GM12878 (cell line): ENCODE results near the gene EEFSEC. TPM values are rescaled to one million over a fixed set of nuclear protein-coding genes. Genes with fewer than 3 reads are reported as not detected.
A peak's percentile ranks its signal among the peaks of the same experiment; 100 is the strongest.

ENCODE experiments used
- BHLHE40 ChIP-seq, 2 experiments: fragments of 450-650 bp in 1 of 2; IDR thresholded peaks; 2 replicates each; pipeline ENCODE4 v1.6.1; 2011 to 2017; ENCODE audit warnings: low read depth in 2 of 2, borderline replicate concordance in 1 of 2, improper control_type of control experiment in 1 of 2, low read length in 1 of 2, mild to moderate bottlenecking in 1 of 2
- EGR1 ChIP-seq, 2 experiments: IDR thresholded peaks; 1 replicate in 1 of 2; 2 replicates in 1 of 2; pipeline ENCODE4 v1.6.1; 2011 to 2012; ENCODE audit warnings: low read depth in 2 of 2, low read length in 2 of 2, borderline replicate concordance in 1 of 2, mild to moderate bottlenecking in 1 of 2, moderate library complexity in 1 of 2
- EP300 ChIP-seq, 2 experiments: fragments of 150-350 bp in 1 of 2; IDR thresholded peaks; 2 replicates each; pipeline ENCODE4 v1.6.1; 2011 to 2012; ENCODE audit warnings: low read depth in 2 of 2, low read length in 2 of 2, borderline replicate concordance in 1 of 2, improper control_type of control experiment in 1 of 2, inconsistent platforms in 1 of 2; ENCODE audit not compliant: control insufficient read depth in 1 of 2
- EZH2 ChIP-seq: IDR thresholded peaks from 2 replicates; pipeline ENCODE4 v1.6.1; 2012; ENCODE audit warnings: low read depth, mild to moderate bottlenecking, control low read depth, inconsistent platforms, low read length, borderline replicate concordance; ENCODE audit not compliant: control insufficient read depth
- IRF4 ChIP-seq: IDR thresholded peaks from 2 replicates; pipeline ENCODE4 v1.6.1; 2011; ENCODE audit warnings: low read depth, low read length
- MTA2 ChIP-seq: fragments of 450-650 bp; IDR thresholded peaks from 2 replicates; pipeline ENCODE4 v1.6.1; 2016; ENCODE audit warnings: low read depth, mild to moderate bottlenecking, moderate library complexity
- NFYA ChIP-seq: IDR thresholded peaks from 2 replicates; pipeline ENCODE4 v1.6.1; 2011; ENCODE audit warnings: low read depth, mild to moderate bottlenecking, low read length, improper control_type of control experiment, borderline replicate concordance
- NFYB ChIP-seq: IDR thresholded peaks from 2 replicates; pipeline ENCODE4 v1.6.1; 2011; ENCODE audit warnings: low read depth, mild to moderate bottlenecking, low read length, improper control_type of control experiment, moderate library complexity; ENCODE audit not compliant: insufficient read depth
- PAX5 ChIP-seq: IDR thresholded peaks from 2 replicates; pipeline ENCODE4 v1.6.1; 2011; ENCODE audit warnings: low read depth, low read length, borderline replicate concordance
- POLR2AphosphoS2 ChIP-seq: IDR thresholded peaks from 2 replicates; pipeline ENCODE4 v1.6.1; 2011; ENCODE audit warnings: low read depth, mild to moderate bottlenecking, low read length, improper control_type of control experiment, moderate library complexity
- POLR2AphosphoS5 ChIP-seq: IDR thresholded peaks from 2 replicates; pipeline ENCODE4 v1.6.1; 2011; ENCODE audit warnings: mild to moderate bottlenecking, low read length, inconsistent platforms
- RFX5 ChIP-seq: IDR thresholded peaks from 2 replicates; pipeline ENCODE4 v1.6.1; 2011; ENCODE audit warnings: low read depth, low read length, improper control_type of control experiment
- STAT1 ChIP-seq: fragments of 450-650 bp; conservative IDR thresholded peaks from 2 replicates; pipeline ENCODE4 v1.6.1; 2014; ENCODE audit warnings: antibody characterized with exemption, mild to moderate bottlenecking
- TAF1 ChIP-seq: IDR thresholded peaks from 2 replicates; pipeline ENCODE4 v1.6.1; 2011; ENCODE audit warnings: mild to moderate bottlenecking, low read depth, low read length, borderline replicate concordance
- TCF3 ChIP-seq: IDR thresholded peaks from 2 replicates; pipeline ENCODE4 v1.6.1; 2012; ENCODE audit warnings: low read depth, mild to moderate bottlenecking, low read length, borderline replicate concordance; ENCODE audit not compliant: insufficient read depth
- polyA plus RNA-seq, 11 experiments: library from polyadenylated mRNA; depleted of rRNA in 4 of 11; unstranded in 6 of 11; stranded (reverse) in 5 of 11; fragments of >200 nt; fragmentation: Nextera tagmentation in 4 of 11; fragmentation: Illumina TruSeq in 1 of 11; extraction: Ambion mirVana in 4 of 11; extraction: Trizol in 1 of 11; gene quantifications; 1 replicate in 1 of 11; 2 replicates in 10 of 11; pipeline versions ENCODE4 v1.2.1 to v1.2.3, GENCODE V29; 2011 to 2016; ENCODE audit warnings: inconsistent platforms in 2 of 11, missing spikeins in 2 of 11, low read depth in 1 of 11
- total RNA-seq, 4 experiments: library from RNA; depleted of rRNA in 3 of 4; stranded (reverse); fragments of >200 nt in 3 of 4; fragmentation: Illumina TruSeq in 1 of 4; extraction: Trizol in 1 of 4; gene quantifications; 2 replicates each; pipeline versions ENCODE4 v1.2.1 to v1.2.3, GENCODE V29; 2013 to 2021
- TF ChIP-seq, protein P1 (sequence below): fragments of 450-650 bp; IDR thresholded peaks from 2 replicates; pipeline ENCODE4 v1.6.1; 2017; ENCODE audit warnings: low read depth, mild to moderate bottlenecking, moderate library complexity
- TF ChIP-seq, protein P2 (sequence below): IDR thresholded peaks from 2 replicates; pipeline ENCODE4 v1.6.1; 2011; ENCODE audit warnings: borderline replicate concordance, low read depth, mild to moderate bottlenecking, moderate library complexity, mixed read lengths, low read length; ENCODE audit not compliant: insufficient read depth; ENCODE audit errors: extremely low read length
- TF ChIP-seq, protein P3 (sequence below): IDR thresholded peaks from 2 replicates; pipeline ENCODE4 v1.6.1; 2012; ENCODE audit warnings: improper control_type of control experiment, low read depth, low read length; ENCODE audit not compliant: insufficient replicate concordance

EEFSEC gene
- total and polyA plus RNA-seq, 10 of the 15 experiments (the other 5 are each of a cell fraction or from before 2014, with no cell fraction given): 0.29 to 29.1 (median 16.1) TPM

GRCh38 chr3:128123538-128124368, 29.5 kb upstream of the EEFSEC start, which contains the start of gene RUVBL1 (continued):
- TF ChIP-seq RFX5 (peak; percentile 89), EZH2 (no peak), TAF1 (peak; percentile 29; the same call in 1 of the 2 replicates), TCF3 (no peak), IRF4 (peak; percentile 27; the same call in 1 of the 2 replicates), PAX5 (0 out of 2 replicates have a peak, but pooled peaks have one; percentile 32), NFYA (peak; percentile 65; the same call in 1 of the 2 replicates), MTA2 (peak; percentile 88), POLR2AphosphoS5 (peak; percentile 74), NFYB (peak; percentile 94), BHLHE40 (IDR thresholded peaks at IDR 0.05; ENCODE audit: borderline replicate concordance in 1 of 2, low read depth in 2 of 2, low read length in 1 of 2) (peak; percentile 63 to 84; a peak in 3 of 4 replicates), EP300 (IDR thresholded peaks at IDR 0.05; ENCODE audit: borderline replicate concordance in 1 of 2, control insufficient read depth in 1 of 2, low read depth in 2 of 2, low read length in 2 of 2) (peak in 1 of 2 experiments; percentile 40; a peak in 1 of 4 replicates), EGR1 (IDR thresholded peaks at IDR 0.05; ENCODE audit: borderline replicate concordance in 1 of 2, low read depth in 2 of 2, low read length in 2 of 2) (peak in 1 of 2 experiments; percentile 70; a peak in 1 of 3 replicates), STAT1 (peak; percentile 92; the same call in 1 of the 2 replicates), POLR2AphosphoS2 (peak; percentile 56; the same call in 1 of the 2 replicates)
- TF ChIP-seq, protein P1, sequence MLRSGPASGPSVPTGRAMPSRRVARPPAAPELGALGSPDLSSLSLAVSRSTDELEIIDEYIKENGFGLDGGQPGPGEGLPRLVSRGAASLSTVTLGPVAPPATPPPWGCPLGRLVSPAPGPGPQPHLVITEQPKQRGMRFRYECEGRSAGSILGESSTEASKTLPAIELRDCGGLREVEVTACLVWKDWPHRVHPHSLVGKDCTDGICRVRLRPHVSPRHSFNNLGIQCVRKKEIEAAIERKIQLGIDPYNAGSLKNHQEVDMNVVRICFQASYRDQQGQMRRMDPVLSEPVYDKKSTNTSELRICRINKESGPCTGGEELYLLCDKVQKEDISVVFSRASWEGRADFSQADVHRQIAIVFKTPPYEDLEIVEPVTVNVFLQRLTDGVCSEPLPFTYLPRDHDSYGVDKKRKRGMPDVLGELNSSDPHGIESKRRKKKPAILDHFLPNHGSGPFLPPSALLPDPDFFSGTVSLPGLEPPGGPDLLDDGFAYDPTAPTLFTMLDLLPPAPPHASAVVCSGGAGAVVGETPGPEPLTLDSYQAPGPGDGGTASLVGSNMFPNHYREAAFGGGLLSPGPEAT: peak; percentile 85
- TF ChIP-seq, protein P2, sequence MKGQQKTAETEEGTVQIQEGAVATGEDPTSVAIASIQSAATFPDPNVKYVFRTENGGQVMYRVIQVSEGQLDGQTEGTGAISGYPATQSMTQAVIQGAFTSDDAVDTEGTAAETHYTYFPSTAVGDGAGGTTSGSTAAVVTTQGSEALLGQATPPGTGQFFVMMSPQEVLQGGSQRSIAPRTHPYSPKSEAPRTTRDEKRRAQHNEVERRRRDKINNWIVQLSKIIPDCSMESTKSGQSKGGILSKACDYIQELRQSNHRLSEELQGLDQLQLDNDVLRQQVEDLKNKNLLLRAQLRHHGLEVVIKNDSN: no peak
- TF ChIP-seq, protein P3, sequence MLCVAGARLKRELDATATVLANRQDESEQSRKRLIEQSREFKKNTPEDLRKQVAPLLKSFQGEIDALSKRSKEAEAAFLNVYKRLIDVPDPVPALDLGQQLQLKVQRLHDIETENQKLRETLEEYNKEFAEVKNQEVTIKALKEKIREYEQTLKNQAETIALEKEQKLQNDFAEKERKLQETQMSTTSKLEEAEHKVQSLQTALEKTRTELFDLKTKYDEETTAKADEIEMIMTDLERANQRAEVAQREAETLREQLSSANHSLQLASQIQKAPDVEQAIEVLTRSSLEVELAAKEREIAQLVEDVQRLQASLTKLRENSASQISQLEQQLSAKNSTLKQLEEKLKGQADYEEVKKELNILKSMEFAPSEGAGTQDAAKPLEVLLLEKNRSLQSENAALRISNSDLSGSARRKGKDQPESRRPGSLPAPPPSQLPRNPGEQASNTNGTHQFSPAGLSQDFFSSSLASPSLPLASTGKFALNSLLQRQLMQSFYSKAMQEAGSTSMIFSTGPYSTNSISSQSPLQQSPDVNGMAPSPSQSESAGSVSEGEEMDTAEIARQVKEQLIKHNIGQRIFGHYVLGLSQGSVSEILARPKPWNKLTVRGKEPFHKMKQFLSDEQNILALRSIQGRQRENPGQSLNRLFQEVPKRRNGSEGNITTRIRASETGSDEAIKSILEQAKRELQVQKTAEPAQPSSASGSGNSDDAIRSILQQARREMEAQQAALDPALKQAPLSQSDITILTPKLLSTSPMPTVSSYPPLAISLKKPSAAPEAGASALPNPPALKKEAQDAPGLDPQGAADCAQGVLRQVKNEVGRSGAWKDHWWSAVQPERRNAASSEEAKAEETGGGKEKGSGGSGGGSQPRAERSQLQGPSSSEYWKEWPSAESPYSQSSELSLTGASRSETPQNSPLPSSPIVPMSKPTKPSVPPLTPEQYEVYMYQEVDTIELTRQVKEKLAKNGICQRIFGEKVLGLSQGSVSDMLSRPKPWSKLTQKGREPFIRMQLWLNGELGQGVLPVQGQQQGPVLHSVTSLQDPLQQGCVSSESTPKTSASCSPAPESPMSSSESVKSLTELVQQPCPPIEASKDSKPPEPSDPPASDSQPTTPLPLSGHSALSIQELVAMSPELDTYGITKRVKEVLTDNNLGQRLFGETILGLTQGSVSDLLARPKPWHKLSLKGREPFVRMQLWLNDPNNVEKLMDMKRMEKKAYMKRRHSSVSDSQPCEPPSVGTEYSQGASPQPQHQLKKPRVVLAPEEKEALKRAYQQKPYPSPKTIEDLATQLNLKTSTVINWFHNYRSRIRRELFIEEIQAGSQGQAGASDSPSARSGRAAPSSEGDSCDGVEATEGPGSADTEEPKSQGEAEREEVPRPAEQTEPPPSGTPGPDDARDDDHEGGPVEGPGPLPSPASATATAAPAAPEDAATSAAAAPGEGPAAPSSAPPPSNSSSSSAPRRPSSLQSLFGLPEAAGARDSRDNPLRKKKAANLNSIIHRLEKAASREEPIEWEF: no peak
